HEK293 (cell line): Measurements from ENCODE around the gene MSMO1.

ENCODE experiments used
- CTCF ChIA-PET: fragments of 350-600 bp; formaldehyde crosslinking; extraction: SDS; loops from one replicate; lab custom pipeline; 2021; ENCODE audit warnings: antibody characterized with exemption; lab: Yijun Ruan, JAX
- POLR2A ChIA-PET: fragments of 300-600 bp; formaldehyde crosslinking; extraction: SDS; loops from one replicate; lab custom pipeline; 2020; ENCODE audit warnings: antibody characterized with exemption, inconsistent platforms; lab: Yijun Ruan, JAX
- H3K27ac ChIP-seq: fragments of 200-500 bp; sonication (Bioruptor generic); 2 replicates; pipeline ENCODE4 v1.5.1; 2014; ENCODE audit warnings: low read depth, low read length, control low read depth, inconsistent platforms; ENCODE audit errors: extremely low read depth
- H3K36me3 ChIP-seq, 2 experiments: fragments of 200-500 bp in 1 of 2; sonication (Bioruptor generic) in 1 of 2; 1 replicate in 1 of 2; 2 replicates in 1 of 2; pipeline ENCODE4 v1.5.1; 2014 to 2017; ENCODE audit warnings: inconsistent platforms in 2 of 2, low read length in 2 of 2; ENCODE audit not compliant: control insufficient read depth in 2 of 2, insufficient read depth in 1 of 2
- H3K4me1 ChIP-seq: fragments of 200-500 bp; sonication (Bioruptor generic); 2 replicates; pipeline ENCODE4 v1.5.1; 2014; ENCODE audit warnings: mild to moderate bottlenecking, low read length, inconsistent platforms; ENCODE audit not compliant: control insufficient read depth, insufficient read depth
- H3K4me3 ChIP-seq: 2 replicates; pipeline ENCODE4 v1.5.1; 2011; ENCODE audit warnings: low read depth, mild to moderate bottlenecking, control low read depth, low read length, moderate library complexity
- H3K9me3 ChIP-seq: fragments of 200-500 bp; sonication (Bioruptor generic); 2 replicates; pipeline ENCODE4 v1.5.1; 2014; ENCODE audit warnings: low read depth, low read length, inconsistent platforms; ENCODE audit not compliant: control insufficient read depth, insufficient read depth
- GLIS1 ChIP-seq: fragments of 450-650 bp; formaldehyde crosslinking; IDR thresholded peaks from 2 replicates; pipeline ENCODE4 v1.5.1; 2016; ENCODE audit warnings: missing biosample characterization, missing genetic modification characterization
- SCRT1 ChIP-seq: fragments of 450-650 bp; formaldehyde crosslinking; IDR thresholded peaks from 2 replicates; pipeline ENCODE4 v1.5.1; 2016; ENCODE audit warnings: missing biosample characterization, missing genetic modification characterization, borderline replicate concordance
- SCRT2 ChIP-seq: fragments of 450-650 bp; formaldehyde crosslinking; IDR thresholded peaks from 2 replicates; pipeline ENCODE4 v1.5.1; 2016; ENCODE audit warnings: missing biosample characterization, missing genetic modification characterization
- TCF7L2 ChIP-seq: IDR thresholded peaks from 2 replicates; pipeline ENCODE4 v1.6.1; 2011; ENCODE audit warnings: low read depth, mild to moderate bottlenecking, inconsistent platforms, low read length, moderate library complexity, borderline replicate concordance
- ZEB2 ChIP-seq: fragments of 450-650 bp; formaldehyde crosslinking; IDR thresholded peaks from 2 replicates; pipeline ENCODE4 v1.5.1; 2016; ENCODE audit warnings: missing biosample characterization, missing genetic modification characterization
- ZNF221 ChIP-seq: fragments of 450-650 bp; formaldehyde crosslinking; IDR thresholded peaks from 2 replicates; pipeline ENCODE4 v1.5.1; 2017; ENCODE audit warnings: missing biosample characterization, missing genetic modification characterization, borderline replicate concordance
- ZNF24 ChIP-seq: fragments of 450-650 bp; formaldehyde crosslinking; IDR thresholded peaks from 2 replicates; pipeline ENCODE4 v1.5.1; 2016; ENCODE audit warnings: missing biosample characterization, missing genetic modification characterization
- ZNF416 ChIP-seq: fragments of 450-650 bp; formaldehyde crosslinking; IDR thresholded peaks from 2 replicates; pipeline ENCODE4 v1.5.1; 2016; ENCODE audit warnings: missing biosample characterization, missing genetic modification characterization
- ZNF426 ChIP-seq: fragments of 450-650 bp; formaldehyde crosslinking; IDR thresholded peaks from 2 replicates; pipeline ENCODE4 v1.5.1; 2017; ENCODE audit warnings: missing biosample characterization, missing genetic modification characterization, mild to moderate bottlenecking, inconsistent platforms, moderate library complexity
- ZNF530 ChIP-seq: fragments of 450-650 bp; formaldehyde crosslinking; IDR thresholded peaks from 2 replicates; pipeline ENCODE4 v1.5.1; 2016; ENCODE audit warnings: low read depth, missing biosample characterization, missing genetic modification characterization
- ZNF623 ChIP-seq: fragments of 450-650 bp; formaldehyde crosslinking; IDR thresholded peaks from 2 replicates; pipeline ENCODE4 v1.5.1; 2016; ENCODE audit warnings: missing biosample characterization, missing genetic modification characterization
- ZNF658 ChIP-seq: fragments of 450-650 bp; formaldehyde crosslinking; IDR thresholded peaks from 2 replicates; pipeline ENCODE4; 2016; ENCODE audit warnings: missing biosample characterization, missing genetic modification characterization
- ZNF664 ChIP-seq: fragments of 450-650 bp; formaldehyde crosslinking; IDR thresholded peaks from 2 replicates; pipeline ENCODE4 v1.5.1; 2016; ENCODE audit warnings: missing biosample characterization, missing genetic modification characterization
- ZNF792 ChIP-seq: fragments of 450-650 bp; formaldehyde crosslinking; IDR thresholded peaks from 2 replicates; pipeline ENCODE4 v1.5.1; 2016; ENCODE audit warnings: missing biosample characterization, missing genetic modification characterization
- TF ChIP-seq, protein P1 (sequence below): fragments of 450-650 bp; formaldehyde crosslinking; IDR thresholded peaks from 2 replicates; pipeline ENCODE4 v1.5.1; 2017; ENCODE audit warnings: missing biosample characterization, missing genetic modification characterization
- TF ChIP-seq, protein P2 (sequence below): fragments of 450-650 bp; formaldehyde crosslinking; IDR thresholded peaks from 2 replicates; pipeline ENCODE4 v1.5.1; 2016; ENCODE audit warnings: missing biosample characterization, missing genetic modification characterization
- TF ChIP-seq, protein P3 (sequence below): fragments of 450-650 bp; formaldehyde crosslinking; IDR thresholded peaks from 2 replicates; pipeline ENCODE4 v1.5.1; 2016; ENCODE audit warnings: missing biosample characterization, missing genetic modification characterization

MSMO1 gene

DNA sequence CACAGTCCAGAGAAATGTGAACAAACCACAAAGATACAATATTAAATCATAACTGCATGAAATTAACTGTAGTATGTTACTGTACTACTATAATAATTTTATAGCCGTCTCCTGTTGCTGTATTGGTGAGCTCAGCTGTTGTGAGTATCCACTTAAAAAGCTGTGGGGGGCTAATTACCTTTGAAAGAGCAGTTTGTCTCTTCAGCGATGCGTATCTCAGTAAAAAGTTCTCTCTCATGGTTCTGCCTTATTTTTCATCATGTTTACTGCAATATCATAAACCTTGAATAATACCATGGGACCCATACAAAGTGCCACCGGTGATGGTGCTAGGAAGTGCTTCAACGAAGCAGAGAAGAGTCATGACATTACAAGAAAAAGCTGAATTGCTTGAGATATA lies 8.4 kb upstream of the MSMO1 start:
- H3K27ac ChIP-seq: no peak overlapping the region
- H3K9me3 ChIP-seq: no peaks in the 10 kb centered on the region
- ChIA-PET POLR2A (no interaction called here), CTCF (no interaction called here)
- no peaks in the 10 kb centered on the region for H3K4me1 ChIP-seq
- TF ChIP-seq GLIS1 (tag by site-specific recombination) (peak; percentile 69), ZNF658 (tag by site-specific recombination) (no peak), ZNF664 (tag by site-specific recombination) (peak; percentile 50; the same call in 1 of the 2 replicates), SCRT1 (no peak), SCRT2 (peak; percentile 69)
- TF ChIP-seq, protein P1, sequence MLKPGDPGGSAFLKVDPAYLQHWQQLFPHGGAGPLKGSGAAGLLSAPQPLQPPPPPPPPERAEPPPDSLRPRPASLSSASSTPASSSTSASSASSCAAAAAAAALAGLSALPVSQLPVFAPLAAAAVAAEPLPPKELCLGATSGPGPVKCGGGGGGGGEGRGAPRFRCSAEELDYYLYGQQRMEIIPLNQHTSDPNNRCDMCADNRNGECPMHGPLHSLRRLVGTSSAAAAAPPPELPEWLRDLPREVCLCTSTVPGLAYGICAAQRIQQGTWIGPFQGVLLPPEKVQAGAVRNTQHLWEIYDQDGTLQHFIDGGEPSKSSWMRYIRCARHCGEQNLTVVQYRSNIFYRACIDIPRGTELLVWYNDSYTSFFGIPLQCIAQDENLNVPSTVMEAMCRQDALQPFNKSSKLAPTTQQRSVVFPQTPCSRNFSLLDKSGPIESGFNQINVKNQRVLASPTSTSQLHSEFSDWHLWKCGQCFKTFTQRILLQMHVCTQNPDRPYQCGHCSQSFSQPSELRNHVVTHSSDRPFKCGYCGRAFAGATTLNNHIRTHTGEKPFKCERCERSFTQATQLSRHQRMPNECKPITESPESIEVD (tag by site-specific recombination): peak; percentile 75
- TF ChIP-seq, all 188 proteins: peak for 4
- Histone ChIP-seq H3K4me3 (no peak overlapping the region), H3K36me3 (no peaks in the 10 kb centered on the region)

DNA sequence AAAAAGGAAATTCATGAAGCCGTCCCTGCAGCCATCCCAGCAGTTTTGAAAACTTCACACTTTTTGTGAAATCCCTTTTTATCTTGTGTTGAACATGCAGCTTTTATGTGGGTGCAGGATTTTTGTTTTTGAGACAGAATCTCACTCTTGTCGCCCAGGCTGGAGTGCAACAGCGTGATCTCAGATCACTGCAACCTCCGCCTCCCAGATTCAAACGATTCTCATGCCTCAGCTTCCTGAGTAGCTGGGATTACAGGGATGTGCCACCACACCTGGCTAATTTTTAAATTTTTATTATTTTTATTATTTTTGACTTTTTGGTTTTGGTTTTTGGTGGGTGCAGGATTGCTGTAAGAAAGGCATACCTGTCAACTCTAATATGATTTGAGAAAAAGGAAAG lies 8.0 kb upstream of the MSMO1 start:
- H3K36me3 ChIP-seq: no peaks in the 10 kb centered on the region
- H3K4me1 ChIP-seq: no peaks in the 10 kb centered on the region
- ChIA-PET CTCF (interaction anchor here (1.1 kb wide), 1 partner anchor 67 kb away, joined by 3 read pairs; no protein-coding TSS in a partner anchor), POLR2A (no interaction called here)
- TF ChIP-seq ZEB2 (tag by site-specific recombination) (no peak), ZNF416 (tag by site-specific recombination) (no peak), ZNF24 (tag by site-specific recombination) (no peak), ZNF792 (tag by site-specific recombination) (no peak), ZNF530 (tag by site-specific recombination) (no peak), ZNF221 (tag by site-specific recombination) (no peak)
- TF ChIP-seq, protein P2, sequence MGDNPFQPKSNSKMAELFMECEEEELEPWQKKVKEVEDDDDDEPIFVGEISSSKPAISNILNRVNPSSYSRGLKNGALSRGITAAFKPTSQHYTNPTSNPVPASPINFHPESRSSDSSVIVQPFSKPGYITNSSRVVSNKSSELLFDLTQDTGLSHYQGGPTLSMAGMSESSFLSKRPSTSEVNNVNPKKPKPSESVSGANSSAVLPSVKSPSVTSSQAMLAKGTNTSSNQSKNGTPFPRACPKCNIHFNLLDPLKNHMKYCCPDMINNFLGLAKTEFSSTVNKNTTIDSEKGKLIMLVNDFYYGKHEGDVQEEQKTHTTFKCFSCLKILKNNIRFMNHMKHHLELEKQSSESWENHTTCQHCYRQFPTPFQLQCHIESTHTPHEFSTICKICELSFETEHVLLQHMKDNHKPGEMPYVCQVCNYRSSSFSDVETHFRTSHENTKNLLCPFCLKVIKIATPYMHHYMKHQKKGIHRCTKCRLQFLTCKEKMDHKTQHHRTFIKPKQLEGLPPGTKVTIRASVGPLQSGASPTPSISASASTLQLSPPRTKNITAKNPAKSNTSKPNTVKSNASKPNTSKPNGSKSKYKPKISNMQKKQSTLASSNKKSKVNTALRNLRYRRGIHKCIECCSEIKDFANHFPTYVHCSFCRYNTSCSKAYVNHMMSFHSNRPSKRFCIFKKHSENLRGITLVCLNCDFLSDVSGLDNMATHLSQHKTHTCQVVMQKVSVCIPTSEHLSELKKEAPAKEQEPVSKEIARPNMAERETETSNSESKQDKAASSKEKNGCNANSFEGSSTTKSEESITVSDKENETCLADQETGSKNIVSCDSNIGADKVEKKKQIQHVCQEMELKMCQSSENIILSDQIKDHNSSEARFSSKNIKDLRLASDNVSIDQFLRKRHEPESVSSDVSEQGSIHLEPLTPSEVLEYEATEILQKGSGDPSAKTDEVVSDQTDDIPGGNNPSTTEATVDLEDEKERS (tag by site-specific recombination): no peak
- TF ChIP-seq, protein P3, sequence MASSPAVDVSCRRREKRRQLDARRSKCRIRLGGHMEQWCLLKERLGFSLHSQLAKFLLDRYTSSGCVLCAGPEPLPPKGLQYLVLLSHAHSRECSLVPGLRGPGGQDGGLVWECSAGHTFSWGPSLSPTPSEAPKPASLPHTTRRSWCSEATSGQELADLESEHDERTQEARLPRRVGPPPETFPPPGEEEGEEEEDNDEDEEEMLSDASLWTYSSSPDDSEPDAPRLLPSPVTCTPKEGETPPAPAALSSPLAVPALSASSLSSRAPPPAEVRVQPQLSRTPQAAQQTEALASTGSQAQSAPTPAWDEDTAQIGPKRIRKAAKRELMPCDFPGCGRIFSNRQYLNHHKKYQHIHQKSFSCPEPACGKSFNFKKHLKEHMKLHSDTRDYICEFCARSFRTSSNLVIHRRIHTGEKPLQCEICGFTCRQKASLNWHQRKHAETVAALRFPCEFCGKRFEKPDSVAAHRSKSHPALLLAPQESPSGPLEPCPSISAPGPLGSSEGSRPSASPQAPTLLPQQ (tag by site-specific recombination): no peak
- H3K9me3 ChIP-seq: no peaks in the 10 kb centered on the region
- H3K4me3 ChIP-seq: no peak overlapping the region
- no peak overlapping the region for H3K27ac ChIP-seq

DNA sequence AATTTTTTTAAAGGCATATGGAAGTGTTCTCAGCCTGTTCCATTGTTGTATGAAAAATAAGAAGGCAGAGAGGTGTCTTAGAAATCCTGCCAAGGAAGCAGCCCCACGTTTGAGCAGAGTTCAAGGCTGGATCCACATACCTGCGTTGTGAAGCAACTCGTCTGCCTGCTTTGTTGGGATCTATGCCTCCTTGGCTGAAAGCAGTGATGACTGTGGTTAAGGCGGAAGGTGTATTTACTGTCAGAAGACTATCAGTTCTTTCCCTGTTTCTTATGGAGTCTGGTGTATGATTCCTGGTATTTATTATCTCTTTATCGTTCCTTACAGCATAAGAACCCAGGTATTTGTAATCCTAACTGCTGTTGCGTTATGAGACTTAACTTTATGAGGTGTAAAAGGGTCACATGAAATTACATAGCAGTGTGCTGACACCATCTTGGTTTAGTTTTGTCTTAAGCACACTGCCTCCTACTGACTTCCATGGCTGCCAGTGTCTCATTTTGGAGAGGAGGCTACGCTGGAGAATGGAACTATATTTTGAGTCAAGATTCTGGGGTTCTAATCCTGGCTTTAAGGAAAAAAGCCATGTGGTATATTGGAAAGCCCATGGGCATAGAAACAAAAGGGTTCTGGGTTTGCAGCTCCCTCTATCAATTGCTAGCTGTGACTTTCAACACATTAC lies 3.1 kb upstream of the MSMO1 start:
- no peaks in the 10 kb centered on the region for H3K9me3 ChIP-seq
- H3K4me3 ChIP-seq: no peak overlapping the region
- ChIA-PET CTCF (interaction anchor here (0.6 to 1.3 kb wide), 4 partner anchors 27 to 193 kb away, joined by 3 read pairs; no protein-coding TSS in a partner anchor), POLR2A (no interaction called here)
- no peaks in the 10 kb centered on the region for H3K4me1 ChIP-seq
- TF ChIP-seq ZNF623 (no peak), TCF7L2 (no peak), ZNF426 (tag by site-specific recombination) (no peak)
- no peaks in the 10 kb centered on the region for H3K36me3 ChIP-seq
- no peak overlapping the region for H3K27ac ChIP-seq
